ENCODE results near the gene TMEM26.

The TMEM26 gene

GRCh38 chr10:61448091-61448490, 5.1 kb downstream of the TMEM26 start:
- no peak overlapping the region for H3K27ac ChIP-seq
- TF ChIP-seq ZFX (IDR thresholded peaks at IDR 0.05), result no peak
- no peak for TF ChIP-seq CTCF (conservative IDR thresholded peaks at IDR 0.05)

- H3K27ac ChIP-seq, result no peak overlapping the region
- TF ChIP-seq CTCF (conservative IDR thresholded peaks at IDR 0.05), result no peak
- TF ChIP-seq ZFX (IDR thresholded peaks at IDR 0.05), result no peak
Measured at GRCh38 chr10:61439058-61439609, 14.0 kb downstream of the TMEM26 start.

- H3K27ac ChIP-seq, result no peak overlapping the region
- TF ChIP-seq CTCF (conservative IDR thresholded peaks at IDR 0.05) (no peak), ZFX (IDR thresholded peaks at IDR 0.05) (no peak)
Measured at GRCh38 chr10:61438141-61438988, 14.8 kb downstream of the TMEM26 start.

- no peak overlapping the region for H3K27ac ChIP-seq
- no peak for TF ChIP-seq CTCF (conservative IDR thresholded peaks at IDR 0.05)
- TF ChIP-seq ZFX (IDR thresholded peaks at IDR 0.05), result no peak
Measured at GRCh38 chr10:61423178-61423577, 30.0 kb downstream of the TMEM26 start.

GRCh38 chr10:61417661-61418060, 35.5 kb downstream of the TMEM26 start:
- no peak overlapping the region for H3K27ac ChIP-seq
- no peak for TF ChIP-seq CTCF (conservative IDR thresholded peaks at IDR 0.05)
- TF ChIP-seq ZFX (IDR thresholded peaks at IDR 0.05), result no peak

GRCh38 chr10:61415824-61416223, 37.4 kb downstream of the TMEM26 start:
- TF ChIP-seq ZFX (IDR thresholded peaks at IDR 0.05) (no peak), CTCF (conservative IDR thresholded peaks at IDR 0.05) (no peak)
- H3K27ac ChIP-seq, result no peak overlapping the region

- TF ChIP-seq ZFX (IDR thresholded peaks at IDR 0.05), result no peak
- TF ChIP-seq CTCF (conservative IDR thresholded peaks at IDR 0.05), result no peak
- no peak overlapping the region for H3K27ac ChIP-seq
Measured at GRCh38 chr10:61411706-61412105, 41.5 kb downstream of the TMEM26 start.
